ENCODE data around the gene ALDH3A2. TPM values are rescaled to one million over a fixed set of nuclear protein-coding genes. Genes with fewer than 3 reads are reported as not detected.

Gene ALDH3A2
- total RNA-seq, 2 experiments from 2014 or later: 29.7 to 41.1 TPM

- no peaks in the 10 kb centered on the region for H3K9me3 ChIP-seq (ENCODE audit: low read length)
- ChIA-PET CTCF (ENCODE audit: unreplicated experiment) (no interaction called here), POLR2A (interaction anchor here (0.6 to 0.9 kb wide), 2 partner anchors 19 to 337 kb away, joined by 4 to 5 read pairs; no protein-coding TSS in a partner anchor)
- no TSS peak for BruUV-seq (replicated peaks)
- H3K79me2 ChIP-seq (ENCODE audit: insufficient read depth, low read depth, low read length): peaks cover 16% of the 10 kb centered on the region
- H2AFZ ChIP-seq (ENCODE audit: low read length): no peak overlapping the region
- no peaks in the 10 kb centered on the region; the same call in 1 of the 2 replicates for H3K36me3 ChIP-seq (ENCODE audit: insufficient read depth, low read length)
- H3K9me2 ChIP-seq (ENCODE audit: insufficient read depth, low read length): no peaks in the 10 kb centered on the region
- peaks cover 25% of the 10 kb centered on the region for H3K4me1 ChIP-seq (ENCODE audit: insufficient read depth, low read length, poor library complexity, severe bottlenecking)
- no peak overlapping the region for H3K4me2 ChIP-seq (ENCODE audit: low read length)
- no peaks in the 10 kb centered on the region for H4K20me1 ChIP-seq (ENCODE audit: insufficient read depth, low read length)
- DNase-seq (ENCODE audit: low spot score): peak; percentile 41
- no peak overlapping the region for H3K4me3 ChIP-seq (ENCODE audit: low read depth, low read length, poor library complexity, severe bottlenecking)
- TF ChIP-seq EZH2phosphoT487 (IDR thresholded peaks at IDR 0.05; ENCODE audit: borderline replicate concordance, low read depth, low read length) (no peak), CTCF (conservative IDR thresholded peaks at IDR 0.05; ENCODE audit: low read length) (peak; percentile 88)
- intact Hi-C loops (cut with micrococcal nuclease; ENCODE audit: unreplicated experiment): loop anchor here (10.0 kb wide), 2 partner anchors 119 to 271 kb away; partner anchors contain the start of gene MAPK7
- H3K27ac ChIP-seq (ENCODE audit: low read depth, low read length, poor library complexity, severe bottlenecking): no peak overlapping the region
Measured at GRCh38 chr17:19645734-19646201, 2.8 kb upstream of the ALDH3A2 start.

- ChIA-PET POLR2A (interaction anchor here (0.7 to 1.8 kb wide), 8 partner anchors 9 to 269 kb away, joined by 3 to 8 read pairs (median 4); no protein-coding TSS in a partner anchor), CTCF (ENCODE audit: unreplicated experiment) (interaction anchor here (1.4 kb wide), 1 partner anchor 116 kb away, joined by 5 read pairs; no protein-coding TSS in a partner anchor)
- Histone ChIP-seq H3K4me1 (ENCODE audit: insufficient read depth, low read length, poor library complexity, severe bottlenecking) (peaks cover 32% of the 10 kb centered on the region), H3K36me3 (ENCODE audit: insufficient read depth, low read length) (peaks cover 8% of the 10 kb centered on the region), H3K4me2 (ENCODE audit: low read length) (peak overlapping the region; percentile 95), H3K4me3 (ENCODE audit: low read depth, low read length, poor library complexity, severe bottlenecking) (peak overlapping the region; percentile 81), H3K9me3 (ENCODE audit: low read length) (no peaks in the 10 kb centered on the region), H4K20me1 (ENCODE audit: insufficient read depth, low read length) (no peaks in the 10 kb centered on the region), H3K27ac (ENCODE audit: low read depth, low read length, poor library complexity, severe bottlenecking) (no peak overlapping the region), H3K9me2 (ENCODE audit: insufficient read depth, low read length) (no peaks in the 10 kb centered on the region), H3K79me2 (ENCODE audit: insufficient read depth, low read depth, low read length) (peaks cover 25% of the 10 kb centered on the region), H2AFZ (ENCODE audit: low read length) (peak overlapping the region; percentile 80; the same call in 1 of the 2 replicates)
- intact Hi-C loops (cut with micrococcal nuclease; ENCODE audit: unreplicated experiment): loop anchor here (10.0 kb wide), 2 partner anchors 118 to 272 kb away; partner anchors contain the start of gene MAPK7
- DNase-seq (ENCODE audit: low spot score): no peak
- no TSS peak for BruUV-seq (replicated peaks)
- no peak for TF ChIP-seq CTCF (conservative IDR thresholded peaks at IDR 0.05; ENCODE audit: low read length)
- no peak for TF ChIP-seq EZH2phosphoT487 (IDR thresholded peaks at IDR 0.05; ENCODE audit: borderline replicate concordance, low read depth, low read length)
Measured at GRCh38 chr17:19646788-19647696, 1.5 kb upstream of the ALDH3A2 start.
